Chondrocyte (in vitro differentiated cells): ENCODE results near the gene BCL7A. TPM values are rescaled to one million over a fixed set of nuclear protein-coding genes. Genes with fewer than 3 reads are reported as not detected.
"Not testable (repeated sequence)": the region's sequence is repeated elsewhere in the genome, so short reads cannot be mapped to it uniquely, and the experiment has no call there.

Experiments
- DNase-seq: peaks from one replicate; pipeline ENCODE4 v3.0.0; 2021; ENCODE audit warnings: mixed read lengths, low spot score
- H3K27ac Mint-ChIP-seq: one replicate; pipeline ENCODE4 v1.8.0; 2021; ENCODE audit warnings: mild to moderate bottlenecking, moderate library complexity, mixed read lengths; ENCODE audit not compliant: unreplicated experiment
- H3K27me3 Mint-ChIP-seq: 2 replicates; pipeline ENCODE4 v1.8.0; 2021; ENCODE audit warnings: low read depth, mixed read lengths
- H3K36me3 Mint-ChIP-seq: 2 replicates; pipeline ENCODE4 v1.8.0; 2021; ENCODE audit warnings: low read depth, mixed read lengths
- H3K4me1 Mint-ChIP-seq: 2 replicates; pipeline ENCODE4 v1.8.0; 2021; ENCODE audit warnings: low read depth, mild to moderate bottlenecking, mixed read lengths
- H3K4me3 Mint-ChIP-seq: one replicate; pipeline ENCODE4 v1.8.0; 2021; ENCODE audit warnings: mild to moderate bottlenecking, moderate library complexity, mixed read lengths; ENCODE audit not compliant: unreplicated experiment
- H3K9me3 Mint-ChIP-seq: 2 replicates; pipeline ENCODE4 v1.8.0; 2021; ENCODE audit warnings: low read depth, mixed read lengths
- total RNA-seq: library from RNA; stranded (reverse); gene quantifications from 3 replicates; pipeline ENCODE4 v1.2.1, GENCODE V29; 2021
- TF ChIP-seq, protein P1 (sequence below): fragments of 200-600 bp; sonication (generic); IDR thresholded peaks from 2 replicates; pipeline ENCODE4 v1.5.0; 2021; ENCODE audit warnings: antibody characterized with exemption, mild to moderate bottlenecking, moderate library complexity

The BCL7A gene
- total RNA-seq, 1 donor from 2014 or later, result 10.0 TPM

DNA sequence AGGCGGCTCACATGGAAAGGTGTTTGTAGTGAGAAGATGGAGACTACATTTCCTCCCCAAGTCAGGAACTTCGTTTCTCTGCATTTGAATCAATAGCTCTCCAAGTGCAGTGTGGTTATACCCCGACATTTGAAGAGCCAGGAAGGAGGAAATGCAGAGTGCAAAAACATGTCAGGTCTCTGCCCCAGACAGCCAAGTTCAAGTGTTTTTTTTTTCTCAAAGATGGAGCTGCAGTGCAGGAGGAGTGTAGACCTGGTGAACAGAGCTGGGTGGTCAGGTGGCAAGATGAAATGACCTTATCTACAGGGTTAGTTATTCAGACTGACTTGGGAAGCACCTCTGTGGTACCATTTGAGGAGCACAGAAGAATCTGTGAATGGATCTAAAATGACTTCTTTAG is 78.2 kb downstream of the BCL7A start:
- Mint-ChIP-seq H3K27ac (no peak overlapping the region), H3K36me3 (peaks cover 1% of the 10 kb centered on the region), H3K9me3 (peaks cover 2% of the 10 kb centered on the region), H3K4me1 (peaks cover 51% of the 10 kb centered on the region), H3K27me3 (no peaks in the 10 kb centered on the region), H3K4me3 (no peak overlapping the region)
- DNase-seq, result no peak
- TF ChIP-seq, protein P1, sequence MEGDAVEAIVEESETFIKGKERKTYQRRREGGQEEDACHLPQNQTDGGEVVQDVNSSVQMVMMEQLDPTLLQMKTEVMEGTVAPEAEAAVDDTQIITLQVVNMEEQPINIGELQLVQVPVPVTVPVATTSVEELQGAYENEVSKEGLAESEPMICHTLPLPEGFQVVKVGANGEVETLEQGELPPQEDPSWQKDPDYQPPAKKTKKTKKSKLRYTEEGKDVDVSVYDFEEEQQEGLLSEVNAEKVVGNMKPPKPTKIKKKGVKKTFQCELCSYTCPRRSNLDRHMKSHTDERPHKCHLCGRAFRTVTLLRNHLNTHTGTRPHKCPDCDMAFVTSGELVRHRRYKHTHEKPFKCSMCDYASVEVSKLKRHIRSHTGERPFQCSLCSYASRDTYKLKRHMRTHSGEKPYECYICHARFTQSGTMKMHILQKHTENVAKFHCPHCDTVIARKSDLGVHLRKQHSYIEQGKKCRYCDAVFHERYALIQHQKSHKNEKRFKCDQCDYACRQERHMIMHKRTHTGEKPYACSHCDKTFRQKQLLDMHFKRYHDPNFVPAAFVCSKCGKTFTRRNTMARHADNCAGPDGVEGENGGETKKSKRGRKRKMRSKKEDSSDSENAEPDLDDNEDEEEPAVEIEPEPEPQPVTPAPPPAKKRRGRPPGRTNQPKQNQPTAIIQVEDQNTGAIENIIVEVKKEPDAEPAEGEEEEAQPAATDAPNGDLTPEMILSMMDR, result no peak

DNA sequence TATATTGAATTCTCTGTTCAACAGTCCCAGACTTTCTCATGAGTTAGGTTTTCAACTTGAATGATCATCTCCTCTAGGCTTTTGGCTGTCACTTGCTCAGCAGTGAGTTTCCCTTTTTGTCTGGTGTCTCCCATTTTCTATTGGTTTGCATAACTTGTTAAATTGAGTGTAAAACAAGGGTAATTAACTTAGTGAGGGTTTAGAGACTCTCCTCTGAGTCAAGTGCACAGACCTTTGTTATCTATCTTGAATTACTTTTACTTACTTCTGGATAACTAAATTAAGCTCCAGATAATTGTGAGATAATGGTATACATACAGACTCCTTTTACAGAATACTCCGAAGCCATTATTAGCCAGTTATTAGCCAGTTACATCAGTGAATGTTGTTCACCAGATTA is 78.9 kb downstream of the BCL7A start:
- Mint-ChIP-seq H3K9me3 (peaks cover 2% of the 10 kb centered on the region), H3K27me3 (no peaks in the 10 kb centered on the region), H3K4me3 (no peak overlapping the region), H3K4me1 (peaks cover 52% of the 10 kb centered on the region), H3K27ac (no peak overlapping the region), H3K36me3 (peaks cover 1% of the 10 kb centered on the region)
- TF ChIP-seq, protein P1, result no peak
- no peak for DNase-seq

DNA sequence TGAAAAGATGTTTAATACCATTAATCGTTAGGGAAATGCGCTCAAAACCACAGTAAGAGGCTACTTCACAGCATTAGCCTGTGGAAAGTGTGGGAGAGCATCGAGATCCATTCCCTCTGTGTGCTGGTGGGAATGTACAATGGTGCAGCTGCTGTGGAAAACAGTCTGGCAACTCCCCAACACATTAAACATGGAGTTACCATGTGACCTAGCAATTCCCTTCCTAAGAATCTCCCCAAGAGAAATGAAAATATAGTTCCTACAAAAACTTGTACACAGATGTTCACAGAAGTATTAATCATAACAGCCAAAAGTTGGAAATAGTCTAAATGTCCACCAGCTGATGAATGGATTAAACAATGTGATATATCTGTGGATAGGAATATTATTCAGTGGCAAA is 80.6 kb downstream of the BCL7A start:
- peaks cover 3% of the 10 kb centered on the region for H3K36me3 Mint-ChIP-seq
- TF ChIP-seq, protein P1, result no peak
- H3K27ac Mint-ChIP-seq, result no peak overlapping the region
- peaks cover 2% of the 10 kb centered on the region for H3K9me3 Mint-ChIP-seq
- DNase-seq, result no peak
- peaks cover 52% of the 10 kb centered on the region for H3K4me1 Mint-ChIP-seq
- H3K27me3 Mint-ChIP-seq, result no peaks in the 10 kb centered on the region
- H3K4me3 Mint-ChIP-seq, result no peak overlapping the region

DNA sequence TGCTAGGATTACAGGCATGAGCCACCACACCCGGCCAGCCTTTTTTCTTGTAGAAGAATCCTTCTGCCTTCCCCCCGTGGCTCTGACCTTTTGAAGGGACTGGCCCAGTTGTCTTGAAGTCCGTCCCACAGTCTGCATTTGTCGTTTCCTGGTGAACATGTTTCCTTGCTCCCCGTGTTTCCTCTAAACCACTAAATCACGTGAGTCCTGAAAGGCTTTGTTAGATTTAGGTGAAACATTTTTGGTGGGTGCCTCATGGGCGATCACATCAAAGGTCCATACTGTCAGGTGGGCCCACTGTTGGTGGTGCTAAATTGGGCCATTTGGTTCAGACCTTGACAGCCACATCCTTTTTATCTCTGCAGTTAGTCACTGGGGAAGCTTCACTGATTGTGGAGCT is 83.2 kb downstream of the BCL7A start:
- H3K27me3 Mint-ChIP-seq, result no peaks in the 10 kb centered on the region
- peaks cover 3% of the 10 kb centered on the region for H3K36me3 Mint-ChIP-seq
- TF ChIP-seq, protein P1, result no peak
- no peak overlapping the region for H3K4me3 Mint-ChIP-seq
- peaks cover 2% of the 10 kb centered on the region for H3K9me3 Mint-ChIP-seq
- no peak overlapping the region for H3K27ac Mint-ChIP-seq
- H3K4me1 Mint-ChIP-seq, result peaks cover 52% of the 10 kb centered on the region
- DNase-seq, result no peak

DNA sequence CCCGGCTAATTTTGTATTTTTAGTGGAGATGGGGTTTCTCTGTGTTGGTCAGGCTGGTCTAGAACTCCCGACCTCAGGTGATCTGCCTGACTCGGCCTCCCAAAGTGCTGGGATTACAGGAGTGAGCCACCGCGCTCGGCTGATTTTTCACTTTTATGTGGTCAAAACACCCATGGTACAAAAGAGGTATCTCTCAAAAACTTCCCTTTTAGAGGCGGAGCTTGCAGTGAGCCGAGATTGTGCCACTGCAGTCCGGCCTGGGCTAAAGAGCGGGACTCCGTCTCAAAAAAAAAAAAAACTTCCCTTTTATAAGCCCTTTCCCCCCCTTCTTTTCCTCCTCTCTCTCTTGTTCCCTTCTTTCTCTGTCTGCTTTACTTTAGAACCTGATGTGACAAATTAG is 83.8 kb downstream of the BCL7A start:
- H3K4me3 Mint-ChIP-seq, H3K36me3 Mint-ChIP-seq, H3K9me3 Mint-ChIP-seq, H3K27ac Mint-ChIP-seq, H3K27me3 Mint-ChIP-seq, DNase-seq: not testable (repeated sequence)
- H3K4me1 Mint-ChIP-seq, result peaks cover 48% of the 10 kb centered on the region

DNA sequence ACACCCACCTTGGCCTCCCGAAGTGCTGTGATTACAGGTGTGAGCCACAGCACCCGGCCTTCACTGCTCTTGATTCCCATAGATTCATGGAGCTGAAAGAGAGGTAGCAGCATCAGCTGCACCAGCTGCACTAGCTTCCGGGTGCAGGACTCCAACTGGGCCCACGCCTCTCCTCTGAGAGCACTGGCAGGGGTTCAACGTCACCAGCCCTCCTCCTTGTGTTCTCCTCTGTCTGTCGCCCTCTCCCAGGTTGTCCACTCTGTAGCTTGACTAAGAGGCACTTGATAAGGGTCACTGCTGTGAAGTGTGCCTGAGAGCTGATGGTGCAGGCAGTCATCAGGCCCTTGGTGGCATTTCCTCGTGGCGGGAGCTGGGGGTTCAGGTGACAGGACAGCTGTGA is 85.2 kb downstream of the BCL7A start:
- Mint-ChIP-seq H3K36me3 (peaks cover 3% of the 10 kb centered on the region), H3K9me3 (peaks cover 2% of the 10 kb centered on the region), H3K4me1 (peaks cover 49% of the 10 kb centered on the region), H3K27me3 (no peaks in the 10 kb centered on the region), H3K27ac (peak overlapping the region; percentile 84), H3K4me3 (no peak overlapping the region)
- TF ChIP-seq, protein P1, result no peak
- no peak for DNase-seq
